IMR-90 (cell line): Measurements from ENCODE around the gene NADSYN1.

Experiments
- BHLHE40 ChIP-seq: fragments of 150-350 bp; IDR thresholded peaks from 2 replicates; pipeline ENCODE4 v1.6.1; 2016; ENCODE audit warnings: mild to moderate bottlenecking, low read depth, low read length
- CEBPB ChIP-seq: IDR thresholded peaks from 2 replicates; pipeline ENCODE4 v1.6.1; 2012; ENCODE audit warnings: low read depth, low read length, improper control_type of control experiment
- MAZ ChIP-seq: IDR thresholded peaks from 2 replicates; pipeline ENCODE4 v1.6.1; 2012; ENCODE audit warnings: low read depth, mild to moderate bottlenecking, low read length, improper control_type of control experiment, moderate library complexity, borderline replicate concordance
- NFE2L2 ChIP-seq: fragments of 150-350 bp; IDR thresholded peaks from 2 replicates; pipeline ENCODE4 v1.6.1; 2016; ENCODE audit warnings: low read depth, mild to moderate bottlenecking, low read length
- POLR2A ChIP-seq: IDR thresholded peaks from 2 replicates; pipeline ENCODE4 v1.6.1; 2012; ENCODE audit warnings: mild to moderate bottlenecking, low read depth, low read length
- RAD21 ChIP-seq: IDR thresholded peaks from 2 replicates; pipeline ENCODE4 v1.6.1; 2012; ENCODE audit warnings: low read length, improper control_type of control experiment
- TF ChIP-seq, protein P1 (sequence below): conservative IDR thresholded peaks from 2 replicates; pipeline ENCODE4 v1.5.1; 2012; ENCODE audit warnings: mild to moderate bottlenecking, low read depth, low read length, improper control_type of control experiment
- TF ChIP-seq, protein P2 (sequence below): fragments of 150-350 bp; IDR thresholded peaks from 2 replicates; pipeline ENCODE4 v1.6.1; 2017; ENCODE audit warnings: mild to moderate bottlenecking, antibody characterized with exemption, low read length, low read depth
- TF ChIP-seq, protein P3 (sequence below): fragments of 150-350 bp; IDR thresholded peaks from 2 replicates; pipeline ENCODE4 v1.6.1; 2016; ENCODE audit warnings: low read depth, mild to moderate bottlenecking, low read length, moderate library complexity, borderline replicate concordance

DNA sequence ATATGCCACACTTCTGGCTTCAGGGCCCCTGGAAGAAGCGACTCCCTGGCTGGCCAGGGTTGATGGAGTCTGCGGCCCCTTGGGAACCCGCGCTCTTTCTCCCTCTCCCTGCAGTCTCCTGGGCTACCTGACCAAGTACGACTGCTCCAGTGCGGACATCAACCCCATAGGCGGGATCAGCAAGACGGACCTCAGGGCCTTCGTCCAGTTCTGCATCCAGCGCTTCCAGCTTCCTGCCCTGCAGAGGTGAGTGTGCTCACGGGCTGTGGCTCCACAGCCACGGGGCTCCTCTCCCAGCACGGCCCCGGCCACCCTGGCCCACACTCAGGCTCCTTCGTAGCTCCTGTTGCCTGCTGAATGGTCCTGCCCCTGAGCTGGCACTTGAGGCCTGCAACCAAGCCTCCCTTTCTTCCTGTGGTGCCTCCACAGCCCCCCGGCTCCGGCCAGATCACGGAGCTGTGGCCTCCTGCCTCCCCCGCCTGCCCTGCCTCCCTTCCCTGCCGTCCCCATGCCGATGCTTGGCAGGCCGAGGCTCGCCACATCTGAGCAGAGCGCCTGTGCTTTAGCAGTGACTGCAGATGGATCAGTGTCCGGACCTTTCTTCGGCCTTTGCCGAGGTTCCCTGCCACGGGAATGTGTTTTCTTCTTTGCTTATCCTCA lies 37.9 kb downstream of the NADSYN1 start:
- TF ChIP-seq, protein P1, sequence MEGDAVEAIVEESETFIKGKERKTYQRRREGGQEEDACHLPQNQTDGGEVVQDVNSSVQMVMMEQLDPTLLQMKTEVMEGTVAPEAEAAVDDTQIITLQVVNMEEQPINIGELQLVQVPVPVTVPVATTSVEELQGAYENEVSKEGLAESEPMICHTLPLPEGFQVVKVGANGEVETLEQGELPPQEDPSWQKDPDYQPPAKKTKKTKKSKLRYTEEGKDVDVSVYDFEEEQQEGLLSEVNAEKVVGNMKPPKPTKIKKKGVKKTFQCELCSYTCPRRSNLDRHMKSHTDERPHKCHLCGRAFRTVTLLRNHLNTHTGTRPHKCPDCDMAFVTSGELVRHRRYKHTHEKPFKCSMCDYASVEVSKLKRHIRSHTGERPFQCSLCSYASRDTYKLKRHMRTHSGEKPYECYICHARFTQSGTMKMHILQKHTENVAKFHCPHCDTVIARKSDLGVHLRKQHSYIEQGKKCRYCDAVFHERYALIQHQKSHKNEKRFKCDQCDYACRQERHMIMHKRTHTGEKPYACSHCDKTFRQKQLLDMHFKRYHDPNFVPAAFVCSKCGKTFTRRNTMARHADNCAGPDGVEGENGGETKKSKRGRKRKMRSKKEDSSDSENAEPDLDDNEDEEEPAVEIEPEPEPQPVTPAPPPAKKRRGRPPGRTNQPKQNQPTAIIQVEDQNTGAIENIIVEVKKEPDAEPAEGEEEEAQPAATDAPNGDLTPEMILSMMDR = no peak
- TF ChIP-seq BHLHE40 = no peak
- no peak for TF ChIP-seq MAZ
- no peak for TF ChIP-seq RAD21
- TF ChIP-seq, protein P2, sequence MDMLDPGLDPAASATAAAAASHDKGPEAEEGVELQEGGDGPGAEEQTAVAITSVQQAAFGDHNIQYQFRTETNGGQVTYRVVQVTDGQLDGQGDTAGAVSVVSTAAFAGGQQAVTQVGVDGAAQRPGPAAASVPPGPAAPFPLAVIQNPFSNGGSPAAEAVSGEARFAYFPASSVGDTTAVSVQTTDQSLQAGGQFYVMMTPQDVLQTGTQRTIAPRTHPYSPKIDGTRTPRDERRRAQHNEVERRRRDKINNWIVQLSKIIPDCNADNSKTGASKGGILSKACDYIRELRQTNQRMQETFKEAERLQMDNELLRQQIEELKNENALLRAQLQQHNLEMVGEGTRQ = no peak
- no peak for TF ChIP-seq POLR2A
- TF ChIP-seq, protein P3, sequence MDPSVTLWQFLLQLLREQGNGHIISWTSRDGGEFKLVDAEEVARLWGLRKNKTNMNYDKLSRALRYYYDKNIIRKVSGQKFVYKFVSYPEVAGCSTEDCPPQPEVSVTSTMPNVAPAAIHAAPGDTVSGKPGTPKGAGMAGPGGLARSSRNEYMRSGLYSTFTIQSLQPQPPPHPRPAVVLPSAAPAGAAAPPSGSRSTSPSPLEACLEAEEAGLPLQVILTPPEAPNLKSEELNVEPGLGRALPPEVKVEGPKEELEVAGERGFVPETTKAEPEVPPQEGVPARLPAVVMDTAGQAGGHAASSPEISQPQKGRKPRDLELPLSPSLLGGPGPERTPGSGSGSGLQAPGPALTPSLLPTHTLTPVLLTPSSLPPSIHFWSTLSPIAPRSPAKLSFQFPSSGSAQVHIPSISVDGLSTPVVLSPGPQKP = no peak
- TF ChIP-seq NFE2L2 = no peak
- no peak for TF ChIP-seq CEBPB
